Measurements from ENCODE around the gene RABGAP1L. TPM values are rescaled to one million over a fixed set of nuclear protein-coding genes. Genes with fewer than 3 reads are reported as not detected.
"Not testable (repeated sequence)": the region's sequence is repeated elsewhere in the genome, so short reads cannot be mapped to it uniquely, and the experiment has no call there.

RABGAP1L gene
- total and polyA plus RNA-seq, 2 donors (not counting 3 experiments of a cell fraction or from before 2014, with no cell fraction given) = 6.4 to 22.2 TPM

DNA sequence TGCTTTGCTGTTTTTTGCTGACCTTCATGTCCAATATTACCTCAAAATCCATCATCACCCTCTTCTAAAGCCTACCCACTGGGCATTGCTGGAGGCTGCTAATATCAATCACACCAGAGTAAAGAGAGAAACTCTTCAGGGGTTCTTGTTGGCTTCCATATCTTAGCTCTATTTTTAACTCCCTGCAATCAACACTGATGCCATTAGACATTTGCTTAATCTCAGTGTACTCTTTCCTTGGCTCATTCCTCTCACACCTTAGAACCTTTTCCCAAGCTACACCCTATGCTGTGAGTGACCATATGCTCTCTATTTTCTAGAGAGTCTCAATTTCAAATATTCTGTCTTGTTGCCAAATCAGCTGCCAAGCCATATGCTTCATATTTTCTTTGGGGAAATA is 40.6 kb upstream of the RABGAP1L start:
- no peak for TF ChIP-seq POLR2A (IDR thresholded peaks at IDR 0.05; ENCODE audit: low read depth, low read length)
- TF ChIP-seq EZH2 (IDR thresholded peaks at IDR 0.05; ENCODE audit: borderline replicate concordance, low read depth, low read length, severe bottlenecking) = no peak
- TF ChIP-seq, protein P1, sequence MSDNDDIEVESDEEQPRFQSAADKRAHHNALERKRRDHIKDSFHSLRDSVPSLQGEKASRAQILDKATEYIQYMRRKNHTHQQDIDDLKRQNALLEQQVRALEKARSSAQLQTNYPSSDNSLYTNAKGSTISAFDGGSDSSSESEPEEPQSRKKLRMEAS (IDR thresholded peaks at IDR 0.05; ENCODE audit: insufficient read depth, insufficient read length) = no peak
- no peak for TF ChIP-seq MYC (IDR thresholded peaks at IDR 0.05; ENCODE audit: low read depth, low read length)
- no peak for TF ChIP-seq POLR2AphosphoS5 (IDR thresholded peaks at IDR 0.05; ENCODE audit: insufficient read depth, low read depth, low read length)
- TF ChIP-seq, protein P2, sequence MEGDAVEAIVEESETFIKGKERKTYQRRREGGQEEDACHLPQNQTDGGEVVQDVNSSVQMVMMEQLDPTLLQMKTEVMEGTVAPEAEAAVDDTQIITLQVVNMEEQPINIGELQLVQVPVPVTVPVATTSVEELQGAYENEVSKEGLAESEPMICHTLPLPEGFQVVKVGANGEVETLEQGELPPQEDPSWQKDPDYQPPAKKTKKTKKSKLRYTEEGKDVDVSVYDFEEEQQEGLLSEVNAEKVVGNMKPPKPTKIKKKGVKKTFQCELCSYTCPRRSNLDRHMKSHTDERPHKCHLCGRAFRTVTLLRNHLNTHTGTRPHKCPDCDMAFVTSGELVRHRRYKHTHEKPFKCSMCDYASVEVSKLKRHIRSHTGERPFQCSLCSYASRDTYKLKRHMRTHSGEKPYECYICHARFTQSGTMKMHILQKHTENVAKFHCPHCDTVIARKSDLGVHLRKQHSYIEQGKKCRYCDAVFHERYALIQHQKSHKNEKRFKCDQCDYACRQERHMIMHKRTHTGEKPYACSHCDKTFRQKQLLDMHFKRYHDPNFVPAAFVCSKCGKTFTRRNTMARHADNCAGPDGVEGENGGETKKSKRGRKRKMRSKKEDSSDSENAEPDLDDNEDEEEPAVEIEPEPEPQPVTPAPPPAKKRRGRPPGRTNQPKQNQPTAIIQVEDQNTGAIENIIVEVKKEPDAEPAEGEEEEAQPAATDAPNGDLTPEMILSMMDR (IDR thresholded peaks at IDR 0.05; ENCODE audit: extremely low read depth in 1 of 2, insufficient read depth in 1 of 2, low read depth in 1 of 2, low read length in 2 of 2) = no peak
- TF ChIP-seq JUN (IDR thresholded peaks at IDR 0.05; ENCODE audit: borderline replicate concordance, insufficient read depth, insufficient read length, low read depth) = no peak
- no peak for TF ChIP-seq GATA2 (IDR thresholded peaks at IDR 0.05; ENCODE audit: insufficient read depth, insufficient read length, low read depth, low read length)
- TF ChIP-seq FOS (IDR thresholded peaks at IDR 0.05; ENCODE audit: borderline replicate concordance, insufficient read depth, low read length) = no peak

DNA sequence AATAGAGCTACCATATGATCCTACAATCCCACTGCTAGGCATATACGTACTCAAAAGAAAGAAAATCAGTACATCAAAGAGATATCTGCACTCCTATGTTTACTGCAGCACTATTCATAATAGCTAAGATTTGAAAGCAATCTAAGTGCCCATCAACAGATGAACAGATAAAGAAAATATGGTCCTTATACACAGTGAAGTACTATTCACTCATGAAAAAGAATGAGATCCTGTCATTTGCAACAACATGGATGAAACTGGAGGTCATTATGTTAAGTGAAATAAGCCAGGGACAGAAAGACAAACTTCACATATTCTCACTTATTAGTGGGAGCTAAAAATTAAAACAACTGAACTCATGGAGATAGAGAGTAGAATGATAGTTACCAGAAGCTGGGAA is 37.0 kb upstream of the RABGAP1L start:
- BruUV-seq (replicated peaks); H3K9me1 ChIP-seq (replicated peaks; ENCODE audit: control insufficient read depth, extremely low read depth, insufficient read depth, low read length); H3K9ac ChIP-seq (replicated peaks; ENCODE audit: extremely low read depth, insufficient read depth, low read length); CTCF ChIA-PET; FAIRE-seq; DNase-seq (ENCODE audit: low read depth, low spot score); H3K9me3 ChIP-seq (replicated peaks; ENCODE audit: control insufficient read depth, insufficient read depth, low read length); H3K4me3 ChIP-seq (replicated peaks in 1 of 3; ENCODE audit: insufficient read depth in 1 of 3, low read depth in 1 of 3, low read length in 3 of 3); H3K79me2 ChIP-seq (ENCODE audit: control insufficient read depth, insufficient read depth, low read length); dilution Hi-C loops (cut with MboI; ENCODE audit: extremely low pct_ligation_motif_present, low sequenced_read_pairs); H2AFZ ChIP-seq (ENCODE audit: low read depth, low read length); POLR2A ChIA-PET; H4K20me1 ChIP-seq (replicated peaks; ENCODE audit: control insufficient read depth, extremely low read depth, insufficient read depth, low read length); intact Hi-C loops (cut with micrococcal nuclease); H3K4me2 ChIP-seq (ENCODE audit: insufficient read depth, low read length); H3K36me3 ChIP-seq (ENCODE audit: control insufficient read depth in 2 of 2, extremely low read depth in 1 of 2, insufficient read depth in 2 of 2, low read length in 2 of 2); H3K27me3 ChIP-seq (ENCODE audit: control insufficient read depth in 2 of 2, insufficient read depth in 2 of 2, low read length in 2 of 2); H3K4me1 ChIP-seq (ENCODE audit: control insufficient read depth, extremely low read depth, insufficient read depth, low read length); H3K27ac ChIP-seq (ENCODE audit: insufficient read depth, low read depth, low read length): not testable (repeated sequence)

More for the DNA sequence above, 40.6 kb upstream of the RABGAP1L start:
- CTCF ChIA-PET = no interaction called here
- DNase-seq (ENCODE audit: low read depth, low spot score) (no peak), FAIRE-seq (no peak)
- Histone ChIP-seq H3K9me1 (replicated peaks; ENCODE audit: control insufficient read depth, extremely low read depth, insufficient read depth, low read length) (no peaks in the 10 kb centered on the region), H3K36me3 (ENCODE audit: control insufficient read depth in 2 of 2, extremely low read depth in 1 of 2, insufficient read depth in 2 of 2, low read length in 2 of 2) (no peaks in the 10 kb centered on the region), H3K4me1 (ENCODE audit: control insufficient read depth, extremely low read depth, insufficient read depth, low read length) (no peaks in the 10 kb centered on the region), H3K9ac (replicated peaks; ENCODE audit: extremely low read depth, insufficient read depth, low read length) (no peak overlapping the region), H3K27ac (ENCODE audit: insufficient read depth, low read depth, low read length) (no peak overlapping the region), H3K27me3 (ENCODE audit: control insufficient read depth in 2 of 2, insufficient read depth in 2 of 2, low read length in 2 of 2) (peaks cover 0 to 3% of the 10 kb centered on the region in 2 experiments), H3K79me2 (ENCODE audit: control insufficient read depth, insufficient read depth, low read length) (no peaks in the 10 kb centered on the region), H3K9me3 (replicated peaks; ENCODE audit: control insufficient read depth, insufficient read depth, low read length) (no peaks in the 10 kb centered on the region), H2AFZ (ENCODE audit: low read depth, low read length) (no peak overlapping the region), H3K4me3 (replicated peaks in 1 of 3; ENCODE audit: insufficient read depth in 1 of 3, low read depth in 1 of 3, low read length in 3 of 3) (no peak overlapping the region), H3K4me2 (ENCODE audit: insufficient read depth, low read length) (no peak overlapping the region), H4K20me1 (replicated peaks; ENCODE audit: control insufficient read depth, extremely low read depth, insufficient read depth, low read length) (no peaks in the 10 kb centered on the region)
- intact Hi-C loops (cut with micrococcal nuclease) (no loop called here), dilution Hi-C loops (cut with MboI; ENCODE audit: extremely low pct_ligation_motif_present, low sequenced_read_pairs) (no loop called here)
- POLR2A ChIA-PET = no interaction called here
- BruUV-seq (replicated peaks) = no TSS peak

Data from endothelial cell of umbilical vein (primary cell).